HG02798 (cell line): ENCODE measurements around the gene ADCY4.
A peak's percentile ranks its signal among the peaks of the same experiment; 100 is the strongest.
"Not testable (repeated sequence)": the region's sequence is repeated elsewhere in the genome, so short reads cannot be mapped to it uniquely, and the experiment has no call there.

Experiments used
- ATAC-seq: cut with Tn5 transposase; IDR thresholded peaks from one replicate; pipeline ENCODE4 v1.9.1; 2021; ENCODE audit warnings: mild to moderate bottlenecking; ENCODE audit not compliant: unreplicated experiment, poor library complexity

ADCY4 gene

DNA sequence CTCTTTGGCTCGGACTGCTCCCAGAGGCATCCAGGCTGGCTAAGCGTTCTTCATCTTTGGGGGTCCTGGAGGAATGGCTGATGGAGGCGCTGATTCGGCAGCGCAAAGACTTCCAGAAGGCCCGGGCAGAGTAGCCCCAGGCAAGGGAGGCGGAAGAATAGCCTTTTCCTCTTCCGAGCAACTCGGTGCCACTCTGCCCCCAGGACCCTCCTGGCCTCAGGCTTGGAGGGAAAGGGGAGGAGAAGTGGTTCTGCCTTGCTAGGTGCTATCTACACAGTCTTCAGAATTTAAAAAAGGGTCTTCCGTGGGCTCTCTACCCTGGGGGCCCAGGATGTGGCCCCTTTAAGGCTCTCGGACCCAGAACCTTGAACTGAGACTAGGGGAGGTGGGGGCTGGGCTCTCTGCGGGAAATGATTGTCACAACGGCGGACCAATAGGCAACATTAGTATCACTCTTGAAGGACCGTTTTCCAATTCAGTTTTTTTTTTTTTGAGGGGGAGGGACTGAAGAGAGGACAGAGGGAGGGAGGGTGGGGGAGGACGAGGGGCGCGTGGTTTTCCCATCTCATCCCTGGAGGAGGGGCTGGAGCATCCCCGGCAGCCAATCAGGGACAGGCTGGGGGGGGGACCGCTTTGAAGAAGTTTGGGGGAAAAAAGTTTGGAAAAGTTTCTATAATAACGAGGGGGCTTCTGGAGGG lies 32.8 kb upstream of the ADCY4 start, which contains the start of gene NFATC4:
NFATC4 (plus strand) TSS at position 671 of the 698 bp plus-strand sequence. CDS start 157 bp downstream, outside the sequence.
- ATAC-seq = no peak

DNA sequence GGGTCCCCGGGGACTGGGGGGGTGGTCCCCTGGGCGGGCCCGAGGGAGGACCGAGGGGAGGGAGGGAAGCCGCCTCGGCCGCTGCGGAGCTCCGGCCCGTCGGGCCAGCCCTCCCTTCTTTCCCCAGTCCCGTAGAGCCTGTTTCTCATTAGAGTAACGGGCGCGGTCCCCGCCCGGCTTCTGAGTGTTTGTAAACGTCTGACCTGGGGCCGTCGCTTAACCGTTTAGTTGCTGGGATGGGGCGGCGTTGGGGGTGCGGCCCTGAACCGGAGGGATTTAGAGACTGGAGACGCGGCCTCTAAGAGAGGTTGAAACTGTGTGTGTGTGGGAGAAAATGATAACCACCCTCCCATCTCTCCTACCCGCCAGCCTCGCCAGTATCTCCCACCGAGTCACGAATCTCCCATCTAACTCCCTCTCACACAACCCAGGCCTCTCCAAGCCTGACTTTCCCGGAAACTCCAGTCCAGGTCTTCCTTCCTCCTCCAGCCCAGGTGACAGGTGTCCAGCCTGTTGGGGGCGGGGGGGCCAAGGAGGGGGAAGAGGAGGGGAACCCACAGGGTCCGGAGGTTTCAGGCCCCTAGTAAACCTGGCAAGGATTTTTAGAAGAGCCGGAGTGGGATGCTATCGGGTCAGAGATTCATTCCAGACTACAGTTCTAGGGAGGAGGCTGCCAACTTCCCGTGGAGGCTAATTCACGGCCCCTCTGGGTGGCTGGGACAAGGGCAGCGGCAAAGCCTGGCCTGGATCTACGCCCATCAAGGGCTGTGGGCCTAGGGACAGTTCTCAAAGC lies 32.0 kb upstream of the ADCY4 start:
- peak; percentile 72 for ATAC-seq

DNA sequence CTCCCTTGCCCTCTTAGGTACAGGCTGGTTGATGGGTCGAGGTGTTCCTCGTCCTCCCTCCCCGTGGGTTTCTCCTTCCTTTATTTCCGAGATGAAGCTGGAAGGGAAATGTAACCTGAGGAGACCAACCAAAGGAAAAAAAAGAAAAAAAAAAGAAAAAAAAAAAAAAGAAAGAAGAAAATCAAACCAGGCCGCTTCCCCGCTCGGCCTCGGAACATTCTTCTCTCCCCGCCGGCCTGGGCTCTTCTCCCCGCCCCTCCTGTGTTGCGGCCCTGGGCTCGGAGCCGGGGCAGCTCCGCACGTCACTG lies 31.5 kb upstream of the ADCY4 start:
- ATAC-seq = no peak

DNA sequence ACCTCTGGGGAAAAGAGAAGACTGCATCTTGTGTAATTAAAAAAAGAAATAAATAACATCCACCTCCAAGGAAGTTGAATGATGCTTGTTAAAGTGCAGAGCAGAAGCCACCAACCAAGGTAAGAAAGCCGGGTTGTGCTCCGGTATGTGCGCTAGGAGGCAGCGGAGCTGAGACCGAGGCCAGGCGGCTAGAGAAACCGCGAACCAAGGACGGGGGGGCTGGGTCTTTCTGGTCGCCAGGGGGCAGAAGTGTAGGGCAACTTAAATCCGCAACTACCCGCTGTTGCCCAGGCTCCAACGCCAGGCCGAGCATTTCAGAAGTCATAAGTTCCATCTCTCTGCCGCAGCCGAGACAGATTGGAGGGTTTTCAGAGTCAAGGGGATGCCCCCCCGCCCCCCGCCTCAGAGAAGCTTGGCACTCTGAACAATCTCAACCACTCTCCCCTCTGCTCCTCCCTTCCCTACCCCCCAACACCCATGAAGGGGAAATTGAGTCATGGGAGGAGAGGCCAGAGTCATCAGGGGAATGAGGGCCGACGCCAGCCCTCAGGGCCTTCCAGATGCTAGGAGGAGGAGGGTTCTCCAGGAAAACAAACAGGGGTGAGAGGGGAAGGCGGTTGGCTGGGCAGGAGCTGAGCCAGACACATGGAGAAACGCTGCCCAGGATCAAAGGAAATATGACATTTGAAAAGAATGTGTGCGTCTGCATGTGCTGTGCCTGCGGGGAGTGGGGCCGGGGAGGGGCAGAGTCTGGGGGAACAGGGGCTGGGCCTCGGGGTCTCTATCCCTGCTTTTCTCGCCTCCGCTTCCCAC lies 30.9 kb upstream of the ADCY4 start:
- peak; percentile 42 for ATAC-seq

DNA sequence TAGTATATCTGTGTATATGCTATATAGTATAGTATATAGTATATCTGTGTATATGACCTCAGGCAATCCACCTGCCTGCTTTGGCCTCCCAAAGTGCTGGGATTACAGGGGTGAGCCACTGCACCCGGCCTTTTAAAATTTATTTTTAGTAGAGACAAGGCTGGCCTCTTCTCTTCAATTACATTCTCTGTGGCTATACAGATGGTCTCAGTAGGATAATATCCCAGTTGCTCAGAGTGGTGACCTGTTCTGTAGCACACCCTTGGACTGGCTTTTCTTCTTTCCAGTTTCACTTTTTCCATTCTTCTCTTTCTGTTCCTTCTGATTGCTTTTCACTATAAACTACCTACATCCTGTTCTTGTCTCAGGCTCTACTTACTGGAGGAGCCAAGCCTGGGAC lies 30.0 kb upstream of the ADCY4 start:
- ATAC-seq = no peak

DNA sequence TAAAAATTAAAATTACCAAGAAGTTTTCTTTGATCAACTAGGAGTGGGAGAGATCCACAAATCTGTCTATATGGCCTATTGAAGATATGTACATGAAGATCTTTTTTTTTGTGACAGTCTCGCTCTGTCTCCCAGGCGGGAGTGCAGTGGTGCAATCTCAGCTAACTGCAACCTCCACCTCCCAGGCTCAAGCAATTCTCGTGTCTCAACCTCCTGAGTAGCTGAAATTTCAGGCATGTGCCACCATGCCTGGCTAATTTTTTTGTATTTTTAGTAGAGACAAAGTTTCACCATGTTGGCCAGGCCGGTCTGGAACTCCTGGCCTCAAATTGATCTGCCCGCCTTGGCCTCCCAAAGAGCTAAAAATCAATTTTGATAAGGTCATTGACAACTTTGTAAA lies 28.5 kb upstream of the ADCY4 start:
- no peak for ATAC-seq

DNA sequence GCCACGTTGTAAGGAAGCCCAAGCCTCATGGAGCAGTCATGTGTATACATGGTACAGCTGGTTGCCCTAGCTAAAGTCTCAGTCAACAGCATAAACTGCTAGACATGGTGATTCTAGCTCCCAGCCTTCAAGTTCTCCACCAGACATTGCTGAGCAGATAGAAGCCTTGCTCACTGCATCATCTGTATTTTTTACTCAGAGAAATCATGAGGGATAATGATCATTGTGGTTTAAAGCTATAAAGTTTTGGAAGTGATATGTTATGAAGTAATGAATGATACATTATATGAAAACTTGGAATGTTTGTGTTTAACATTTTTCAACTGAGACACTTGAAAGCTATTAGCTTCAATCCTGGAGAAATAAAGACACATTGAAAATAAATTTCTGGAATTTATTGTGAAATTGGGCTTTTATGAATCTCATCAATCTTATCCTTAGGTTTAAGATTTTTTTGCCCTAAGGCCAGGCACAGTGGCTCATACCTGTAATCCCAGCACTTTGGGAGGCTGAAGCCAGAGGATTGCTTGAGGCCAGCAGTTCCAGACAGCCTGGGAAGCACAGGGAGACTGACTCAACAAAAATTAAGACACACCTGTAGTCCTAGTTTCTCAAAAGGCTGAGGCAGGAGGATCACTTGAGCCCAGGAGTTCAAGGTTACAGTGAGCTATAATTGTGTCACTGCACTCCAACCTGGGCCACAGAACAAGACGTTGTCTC lies 27.5 kb upstream of the ADCY4 start:
- ATAC-seq = no peak

DNA sequence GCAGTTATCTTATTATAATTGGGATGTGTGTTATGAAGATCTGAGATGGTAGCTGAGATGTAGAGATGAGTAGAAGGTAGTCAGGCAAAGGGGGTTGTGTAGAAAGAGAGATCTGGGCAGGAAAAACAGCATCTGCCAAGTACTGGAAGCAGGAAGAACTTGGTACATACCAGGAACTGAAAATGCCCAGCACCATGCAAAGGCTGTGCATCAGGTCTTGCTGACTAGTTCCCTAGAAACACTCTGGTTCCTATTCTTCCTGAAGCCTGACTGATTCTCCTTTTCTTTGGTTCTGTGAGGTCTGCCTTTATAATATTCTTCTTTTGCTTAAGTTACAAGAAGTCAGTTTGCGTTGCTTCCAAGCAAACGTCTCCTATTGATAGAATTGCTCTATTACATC lies 26.5 kb upstream of the ADCY4 start:
- no peak for ATAC-seq

DNA sequence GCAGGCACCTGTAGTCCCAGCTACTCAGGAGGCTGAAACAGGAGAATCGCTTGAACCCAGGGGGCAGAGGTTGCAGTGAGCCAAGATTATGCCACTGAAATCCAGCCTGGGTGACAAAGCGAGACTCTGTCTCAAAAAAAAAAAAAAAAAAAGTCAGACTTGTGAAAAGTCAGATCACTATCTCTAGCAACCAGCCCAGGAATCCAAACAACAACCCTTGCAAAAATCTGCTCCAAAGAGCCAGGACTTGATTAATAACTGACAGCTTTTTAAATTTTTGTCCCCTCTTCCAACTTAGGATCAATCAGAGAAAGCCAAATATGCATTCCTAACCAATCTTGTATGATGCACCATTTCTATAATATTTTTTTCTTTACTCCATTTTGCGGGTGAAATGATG lies 25.4 kb upstream of the ADCY4 start:
- no peak for ATAC-seq

DNA sequence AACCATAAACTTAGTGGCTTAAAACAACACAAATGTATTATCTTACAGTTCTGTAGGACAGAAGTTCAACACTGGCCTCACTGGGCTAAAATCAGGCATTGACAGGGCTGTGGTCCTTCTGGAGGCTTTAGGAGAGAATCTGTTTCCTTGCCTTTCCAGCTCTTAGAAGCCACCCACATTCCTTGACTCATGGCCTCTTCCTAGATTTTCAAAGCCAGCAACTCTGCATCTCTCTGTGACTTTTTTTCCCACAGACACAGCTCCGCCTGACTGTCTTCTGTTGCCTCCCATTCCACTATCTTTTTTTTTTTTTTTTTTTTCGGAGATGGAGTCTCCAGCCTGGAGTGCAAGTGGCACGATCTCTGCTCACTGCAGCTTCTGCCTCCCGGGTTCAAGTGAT lies 21.3 kb upstream of the ADCY4 start:
- no peak for ATAC-seq

DNA sequence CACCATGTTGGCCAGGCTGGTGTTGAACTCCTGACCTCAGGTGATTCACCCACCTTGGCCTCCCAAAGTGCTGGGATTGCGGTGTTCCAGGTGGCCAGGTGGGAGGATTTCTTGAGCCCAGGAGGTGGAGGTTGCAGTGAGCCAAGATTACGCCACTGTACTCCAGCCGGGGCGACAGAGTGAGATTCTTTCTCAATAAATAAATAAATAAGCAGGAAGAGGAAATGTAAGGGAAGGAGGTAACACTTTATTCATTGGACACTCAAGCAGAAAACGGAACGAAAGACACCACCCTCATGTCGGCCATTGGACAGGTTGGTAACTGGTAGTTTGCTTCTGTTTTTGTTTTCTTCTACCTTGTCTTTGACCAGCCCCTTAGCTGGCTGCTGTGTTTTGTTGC lies 20.1 kb upstream of the ADCY4 start:
- ATAC-seq = no peak

DNA sequence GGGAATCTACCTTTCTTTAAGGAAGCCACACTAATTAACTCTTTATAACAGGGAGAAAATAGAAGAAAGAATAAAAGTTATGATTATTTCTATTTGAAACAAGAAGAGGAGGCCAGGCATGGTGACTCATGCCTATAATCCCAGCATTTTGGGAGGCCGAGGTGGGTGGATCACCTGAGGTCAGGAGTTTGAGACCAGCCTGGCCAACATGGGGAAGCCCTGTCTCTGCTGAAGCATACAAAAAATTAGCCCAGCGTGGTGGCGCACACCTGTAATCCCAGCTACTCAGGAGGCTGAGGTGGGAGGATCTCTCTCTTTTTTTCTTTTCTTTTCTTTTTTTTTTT lies 19.6 kb upstream of the ADCY4 start:
- not testable (repeated sequence) for ATAC-seq

DNA sequence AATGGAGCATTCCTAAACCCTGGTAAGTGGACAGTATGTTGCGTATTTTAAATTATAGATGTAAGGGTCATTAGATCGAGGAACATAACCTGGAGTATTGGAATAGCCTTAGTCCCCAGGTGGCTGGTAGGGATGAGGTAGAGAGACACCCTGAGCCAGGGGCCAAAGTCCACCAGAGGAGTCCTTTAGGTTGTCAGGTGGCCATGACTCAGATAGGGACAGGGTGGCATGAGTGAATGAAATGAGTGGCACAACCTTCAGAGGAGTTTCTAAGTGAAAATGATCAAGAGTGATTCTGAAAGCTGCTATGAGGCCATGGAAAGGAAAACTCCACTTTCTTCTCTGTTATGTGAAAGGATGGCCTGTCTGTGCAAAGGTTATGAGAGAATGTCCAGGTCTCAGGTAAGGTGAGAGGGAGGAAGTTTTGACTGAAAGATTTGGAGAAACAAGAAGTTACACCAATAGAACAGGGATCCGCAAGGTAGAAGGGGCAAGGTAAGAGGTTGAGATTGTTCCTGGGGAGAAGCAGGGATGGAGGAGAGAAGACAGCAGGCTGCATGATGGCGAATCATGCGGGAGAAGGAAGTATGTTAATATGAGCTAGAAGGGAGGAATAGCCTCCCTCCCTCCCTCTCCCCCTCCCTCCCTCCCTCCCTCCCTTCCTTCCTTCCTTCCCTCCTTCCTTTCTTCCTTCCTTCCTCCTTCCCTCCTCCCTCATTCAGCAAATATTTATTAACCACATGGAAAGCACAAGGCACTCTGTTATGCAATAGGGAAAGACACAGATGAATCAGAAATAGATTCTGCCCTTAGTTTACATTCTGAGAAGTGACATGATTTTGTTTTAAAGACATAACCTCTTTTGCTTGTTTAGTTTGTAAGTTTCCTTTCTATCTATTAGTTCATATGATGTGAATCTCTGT lies 18.9 kb upstream of the ADCY4 start:
- ATAC-seq = no peak

DNA sequence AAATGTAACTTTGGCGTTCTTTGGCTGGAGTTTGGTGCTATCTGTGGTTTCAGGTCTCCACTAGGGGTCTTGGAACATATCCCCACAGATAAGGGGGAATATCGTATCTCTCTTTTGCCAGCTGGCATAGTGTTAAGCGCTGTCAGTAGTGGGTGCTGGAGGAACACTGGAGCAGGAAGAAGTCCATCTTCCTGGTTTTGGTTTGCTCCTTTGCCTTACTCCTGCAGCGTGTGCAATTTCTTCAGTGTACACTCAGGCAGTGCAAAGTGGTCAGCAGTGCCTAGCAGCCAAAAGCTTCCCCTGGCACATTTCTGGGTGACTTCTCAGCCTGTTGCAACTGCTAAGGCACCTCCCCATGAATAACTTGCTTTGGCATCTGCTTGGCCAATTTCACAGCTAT lies 16.6 kb upstream of the ADCY4 start:
- no peak for ATAC-seq

DNA sequence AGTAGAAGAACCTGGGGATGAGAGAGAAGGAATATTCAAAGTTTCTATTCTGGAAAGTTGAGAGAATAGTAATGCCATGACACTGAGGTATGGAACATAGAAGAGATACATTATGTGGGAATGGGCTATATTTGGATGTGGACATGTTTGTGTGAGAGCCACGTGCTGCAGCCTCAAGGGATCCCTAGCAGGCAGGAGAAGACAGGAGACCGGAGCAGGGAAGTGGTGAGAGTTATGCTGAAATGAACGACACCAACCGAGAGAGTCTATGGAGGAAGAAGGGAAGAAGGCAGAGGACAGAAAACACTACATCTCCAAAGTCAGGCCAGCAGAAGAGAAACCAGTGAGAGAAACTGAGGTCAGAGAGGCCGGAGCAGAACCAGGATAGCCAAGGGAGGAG lies 14.9 kb upstream of the ADCY4 start:
- no peak for ATAC-seq

DNA sequence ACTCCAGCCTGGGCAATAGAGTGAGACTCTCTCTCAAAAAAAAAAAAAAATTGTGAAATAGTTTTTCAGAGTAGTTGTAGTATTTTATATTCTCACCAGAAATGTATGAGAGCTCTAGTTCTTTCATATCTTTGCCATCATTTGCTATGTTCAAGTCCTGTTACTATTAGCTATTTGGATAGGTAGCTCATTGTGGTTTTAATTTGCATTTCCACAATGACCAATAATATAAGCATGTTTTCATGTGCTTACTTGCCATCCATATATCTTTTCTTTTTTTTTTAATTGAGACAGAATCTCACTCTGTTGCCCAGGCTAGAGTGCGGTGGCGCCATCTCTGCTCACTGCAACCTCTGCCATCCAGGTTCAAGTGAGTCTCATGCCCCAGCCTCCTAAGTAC lies 13.3 kb upstream of the ADCY4 start:
- no peak for ATAC-seq

DNA sequence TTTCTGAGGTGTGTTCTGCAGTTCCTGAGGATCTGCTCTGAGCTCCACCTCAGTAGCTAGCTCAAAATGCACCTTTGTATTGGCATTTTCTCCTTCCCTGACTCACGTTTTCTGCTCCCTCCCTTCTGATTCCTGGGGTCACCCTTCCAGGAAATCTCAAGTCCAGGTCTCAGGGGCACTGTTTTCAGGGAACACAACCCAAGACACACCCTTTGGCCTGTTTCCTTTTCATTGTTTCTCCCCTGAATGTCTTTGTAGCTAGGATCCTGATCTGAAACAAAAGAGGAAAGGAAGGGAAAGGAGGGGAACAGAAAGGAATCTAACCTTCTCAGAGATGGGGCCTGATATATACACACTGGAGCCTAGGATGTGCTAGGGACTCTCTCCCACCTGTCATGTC lies 12.3 kb upstream of the ADCY4 start:
- no peak for ATAC-seq

DNA sequence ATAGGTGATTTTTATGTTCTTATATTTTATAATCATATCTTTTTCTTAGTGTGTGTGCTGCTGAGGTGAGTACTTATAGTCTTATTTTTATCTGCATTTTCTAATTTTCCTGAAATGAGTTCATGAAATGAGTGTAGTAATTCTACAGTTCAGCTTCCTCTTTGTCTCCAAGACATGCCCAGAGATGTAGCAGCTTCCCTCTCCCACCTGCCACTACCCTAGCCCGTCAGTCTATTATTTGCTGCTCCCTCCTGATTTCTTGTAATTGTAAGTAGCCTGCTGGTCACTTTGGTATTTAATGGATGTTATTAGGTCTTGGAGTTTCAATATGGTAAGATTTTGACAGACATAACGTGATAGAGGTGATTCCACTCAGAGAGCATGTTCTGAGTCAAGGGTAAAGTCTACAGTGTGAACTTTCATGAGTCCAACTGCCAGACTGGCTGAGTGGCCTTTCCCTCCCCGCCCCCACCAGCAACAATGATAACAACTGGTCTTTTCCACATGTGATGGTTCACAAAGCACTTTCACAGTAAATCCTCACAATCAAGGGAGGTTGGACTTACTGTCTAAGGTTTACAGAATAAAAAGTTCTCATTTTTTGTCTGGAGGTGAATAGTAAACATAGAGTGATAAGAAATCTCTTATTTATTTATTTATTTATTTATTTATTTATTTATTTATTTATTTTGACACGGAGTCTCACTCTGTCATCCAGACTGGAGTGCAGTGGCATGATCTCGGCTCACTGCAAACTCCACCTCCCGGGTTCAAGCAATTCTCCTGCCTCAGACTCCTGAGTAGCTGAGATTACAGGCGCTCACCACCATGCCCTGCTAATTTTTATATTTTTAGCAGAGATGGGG lies 9.2 kb upstream of the ADCY4 start:
- no peak for ATAC-seq

DNA sequence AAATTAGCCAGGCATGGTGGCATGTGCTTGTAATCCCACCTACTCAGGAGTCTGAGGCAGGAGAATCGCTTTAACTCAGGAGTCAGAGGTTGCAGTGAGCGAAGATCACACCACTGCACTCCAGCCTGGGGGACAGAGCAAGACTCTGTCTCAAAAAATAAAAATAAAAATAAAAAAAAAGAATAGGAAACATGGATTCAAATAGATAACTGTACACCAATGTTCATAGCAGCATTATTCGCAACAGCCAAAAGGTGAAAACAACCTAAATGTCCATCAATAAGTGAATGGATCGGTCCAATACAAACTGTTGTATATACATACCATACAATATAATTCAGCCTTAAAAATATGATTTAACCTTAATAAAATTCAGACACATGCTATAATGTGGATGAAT lies 8.0 kb upstream of the ADCY4 start:
- no peak for ATAC-seq
